Frontal cortex (tissue), 4 donors: ENCODE results near the gene BRSK2. TPM values are rescaled to one million over a fixed set of nuclear protein-coding genes. Genes with fewer than 3 reads are reported as not detected.

Experiments
- DNase-seq, 2 donors: peaks; one replicate each; pipeline ENCODE4 v3.0.0; 2012; ENCODE audit warnings: low spot score in 2 of 2
- FAIRE-seq: peaks from 2 replicates; lab custom pipeline; 2012; peaks lifted over from hg19 to GRCh38; lab: Jason Lieb, UNC
- total RNA-seq: library from RNA; depleted of rRNA; stranded (reverse); fragments of >200 nt; gene quantifications from one replicate; pipeline ENCODE4 v1.2.3, GENCODE V29; 2014
- donor health status: control.
- donor health status: control.
- donor health status: control.

Gene BRSK2
- total RNA-seq, 1 donor from 2014 or later, result 35.9 TPM

GRCh38 chr11:1373536-1374214 lies 16.1 kb upstream of the BRSK2 start:
- no peak for FAIRE-seq
- DNase-seq, result no peak

GRCh38 chr11:1375161-1375954 lies 14.4 kb upstream of the BRSK2 start:
- FAIRE-seq (no peak), DNase-seq (no peak)

- DNase-seq, result no peak
- no peak for FAIRE-seq
Observed at GRCh38 chr11:1375955-1376258, 13.8 kb upstream of the BRSK2 start.

- no peak for FAIRE-seq
- DNase-seq, result no peak
Observed at GRCh38 chr11:1377231-1377780, 12.4 kb upstream of the BRSK2 start.

- FAIRE-seq, result no peak
- no peak for DNase-seq
Observed at GRCh38 chr11:1381793-1382425, 7.8 kb upstream of the BRSK2 start.

- no peak for FAIRE-seq
- no peak for DNase-seq
Observed at GRCh38 chr11:1382429-1382828, 7.3 kb upstream of the BRSK2 start.

- no peak for FAIRE-seq
- DNase-seq, result peak; percentile 78 to 89
Observed at GRCh38 chr11:1382831-1383607, 6.7 kb upstream of the BRSK2 start.

GRCh38 chr11:1384199-1384970 lies 5.3 kb upstream of the BRSK2 start:
- DNase-seq (no peak), FAIRE-seq (no peak)

- FAIRE-seq (no peak), DNase-seq (no peak)
Observed at GRCh38 chr11:1387521-1387920, 2.2 kb upstream of the BRSK2 start.

GRCh38 chr11:1387961-1388762 lies 1.6 kb upstream of the BRSK2 start:
- FAIRE-seq (no peak), DNase-seq (no peak)

- FAIRE-seq, result no peak
- DNase-seq, result no peak
Observed at GRCh38 chr11:1388763-1389102, 1.0 kb upstream of the BRSK2 start.

- DNase-seq (peak; percentile 97 to 98), FAIRE-seq (no peak)
Observed at GRCh38 chr11:1389103-1389931, 417 bp upstream of the BRSK2 start.

- DNase-seq (peak in 1 of 2 donors; percentile 74), FAIRE-seq (no peak)
Observed at GRCh38 chr11:1390569-1391164, 933 bp downstream of the BRSK2 start.

GRCh38 chr11:1391165-1392075 lies 1.7 kb downstream of the BRSK2 start:
- DNase-seq (peak in 1 of 2 donors; percentile 61), FAIRE-seq (no peak)

GRCh38 chr11:1392111-1392510 lies 2.4 kb downstream of the BRSK2 start:
- DNase-seq (no peak), FAIRE-seq (no peak)

- FAIRE-seq, result no peak
- no peak for DNase-seq
Observed at GRCh38 chr11:1392561-1392960, 2.8 kb downstream of the BRSK2 start.
